Pancreas (tissue), 10 donors: ENCODE data around the gene DDAH1. TPM values are rescaled to one million over a fixed set of nuclear protein-coding genes. Genes with fewer than 3 reads are reported as not detected.

Experiments used
- ATAC-seq, 4 donors: fragments of 200-7000 bp; cut with Tn5 transposase; one replicate each; pipeline versions ENCODE4 v1.8.0 to v1.9.1; 2020; ENCODE audit warnings: mild to moderate bottlenecking in 4 of 4, moderate library complexity in 4 of 4
- DNase-seq, 6 donors: peaks; one replicate each; pipeline ENCODE4 v3.0.0-alpha.2; 2020
- FAIRE-seq: peaks from 2 replicates; lab custom pipeline; 2012; peaks lifted over from hg19 to GRCh38; lab: Jason Lieb, UNC
- H3K27ac ChIP-seq, 4 donors: fragments of 200-600 bp; sonication (generic); 1 replicate in 3 of 4; 2 replicates in 1 of 4; pipeline versions ENCODE4 v1.5.0 to v1.8.0; 2020
- H3K27me3 ChIP-seq, 4 donors: fragments of 200-600 bp; one replicate each; pipeline ENCODE4 v1.8.0; 2021
- H3K36me3 ChIP-seq, 3 donors: fragments of 200-600 bp; sonication (generic) in 1 of 3; one replicate each; pipeline versions ENCODE4 v1.5.0 to v1.8.0; 2020 to 2021
- H3K4me1 ChIP-seq, 3 donors: fragments of 200-600 bp; one replicate each; pipeline ENCODE4 v1.8.0; 2021
- H3K4me3 ChIP-seq, 4 donors: fragments of 200-600 bp; sonication (generic) in 2 of 4; one replicate each; pipeline versions ENCODE4 v1.5.0 to v1.8.0; 2020 to 2021
- H3K9me3 ChIP-seq, 4 donors: fragments of 200-600 bp; one replicate each; pipeline ENCODE4 v1.8.0; 2021
- CTCF ChIP-seq, 4 donors: fragments of 200-600 bp; sonication (generic) in 3 of 4; IDR thresholded peaks; one replicate each; pipeline versions ENCODE4 v1.5.0 to v1.8.0; 2021; ENCODE audit warnings: antibody characterized with exemption in 4 of 4
- WGBS, 2 donors: extraction: QIAGEN DNeasy Blood & Tissue Kit; methylation state at CpG; one replicate each; pipeline ENCODE4 v1.1.7; 2013; 5-methylcytosine and 5-hydroxymethylcytosine counted together
- intact Hi-C, 3 donors: fragments of 100-400 bp; cut with DNase I; formaldehyde crosslinking; loops; one replicate each; pipeline versions ENCODE4 v1.11.1 to v1.14.2; 2022
- polyA plus RNA-seq, 2 donors: library from polyadenylated mRNA; stranded (reverse); fragments of 200-250 nt; gene quantifications; one replicate each; pipeline ENCODE4 v1.2.3, GENCODE V29; 2013
- total RNA-seq, 6 donors: library from RNA; stranded (reverse); fragmentation: NEBNext Ultra II Directional in 4 of 6; extraction: Animal tissue kit (Norgen Biotek cat#: 25700) in 4 of 6; gene quantifications; one replicate each; pipeline versions ENCODE4 v1.2.1 to v1.2.4, GENCODE V29; 2021 to 2023
- donor health status: healthy with polysubstance abuse.
- donor health status: DM: no; HTN: no; CAD: no; lungs with moderate emphysema.
- donor health status: DM: no; HTN: no; CAD: no.
- donor health status: control.
- donor health status: control.
- donor health status: Bipolar disorder and iron deficiency.
- donor health status: DM: yes; HTN: yes; CAD: no.
- donor health status: DM: no; HTN: no; CAD: no.
- donor health status: DM: no; HTN: no; CAD: no.
- donor health status: DM: yes; HTN: yes; CAD: no.

Gene DDAH1
- total and polyA plus RNA-seq, 8 donors = 8.1 to 34.2 (median 22.2) TPM

GRCh38 chr1:85494074-85494903, 29.3 kb upstream of the DDAH1 start:
- Histone ChIP-seq H3K9me3 (no peaks in the 10 kb centered on the region), H3K27me3 (no peaks in the 10 kb centered on the region), H3K27ac (no peak overlapping the region), H3K4me1 (peaks cover 0 to 6% (median 0%) of the 10 kb centered on the region in 3 donors), H3K4me3 (no peak overlapping the region), H3K36me3 (no peaks in the 10 kb centered on the region)
- ATAC-seq (no peak), FAIRE-seq (no peak), DNase-seq (no peak)
- TF ChIP-seq CTCF (IDR thresholded peaks at IDR 0.05) = no peak
- WGBS, 2 donors = 88 to 95% methylated on average over 1 of the region's 1 CpG
- intact Hi-C loops = no loop called here

- TF ChIP-seq CTCF (IDR thresholded peaks at IDR 0.05) = no peak
- WGBS, 2 donors = 81 to 88% methylated on average over 1 of the region's 1 CpG
- Histone ChIP-seq H3K4me1 (peaks cover 0 to 6% (median 0%) of the 10 kb centered on the region in 3 donors), H3K4me3 (no peak overlapping the region), H3K9me3 (no peaks in the 10 kb centered on the region), H3K27ac (no peak overlapping the region), H3K27me3 (no peaks in the 10 kb centered on the region), H3K36me3 (no peaks in the 10 kb centered on the region)
- DNase-seq = no peak
- no peak for FAIRE-seq
- no peak for ATAC-seq
- intact Hi-C loops = no loop called here
These were observed 25.5 kb upstream of the DDAH1 start for GRCh38 chr1:85490270-85490985.

- WGBS, 2 donors = 96 to 100% methylated on average over 1 of the region's 1 CpG
- Histone ChIP-seq H3K4me3 (no peak overlapping the region), H3K27me3 (no peaks in the 10 kb centered on the region), H3K27ac (no peak overlapping the region), H3K4me1 (no peaks in the 10 kb centered on the region), H3K9me3 (no peaks in the 10 kb centered on the region), H3K36me3 (no peaks in the 10 kb centered on the region)
- FAIRE-seq = no peak
- intact Hi-C loops = no loop called here
- no peak for ATAC-seq
- no peak for DNase-seq
- no peak for TF ChIP-seq CTCF (IDR thresholded peaks at IDR 0.05)
These were observed 23.2 kb upstream of the DDAH1 start for GRCh38 chr1:85488126-85488525.

GRCh38 chr1:85485516-85485915, 20.6 kb upstream of the DDAH1 start:
- ATAC-seq (no peak), DNase-seq (no peak), FAIRE-seq (no peak)
- TF ChIP-seq CTCF (IDR thresholded peaks at IDR 0.05) = no peak
- no peaks in the 10 kb centered on the region for H3K9me3 ChIP-seq
- no peak overlapping the region for H3K27ac ChIP-seq
- no peaks in the 10 kb centered on the region for H3K4me1 ChIP-seq
- no peak overlapping the region for H3K4me3 ChIP-seq
- H3K36me3 ChIP-seq = no peaks in the 10 kb centered on the region
- H3K27me3 ChIP-seq = no peaks in the 10 kb centered on the region
- whole genome bisulfite sequencing, 2 donors = 89 to 93% methylated on average over 3 of the region's 3 CpGs
- intact Hi-C loops = no loop called here
